A549 (cell line): ENCODE data around the gene AFG1L.

Experiments used
- CBX2 ChIP-seq: fragments of 200-600 bp; sonication (generic); IDR thresholded peaks from 2 replicates; pipeline ENCODE4 v1.6.1; 2016; ENCODE audit warnings: low read depth, mild to moderate bottlenecking, borderline replicate concordance
- CTCF ChIP-seq: fragments of >200 bp; sonication (Bioruptor Twin); formaldehyde crosslinking; IDR thresholded peaks from 3 replicates; pipeline ENCODE4 v1.5.1; 2016
- MAX ChIP-seq: IDR thresholded peaks from 2 replicates; pipeline ENCODE4 v1.6.1; 2012
- POLR2A ChIP-seq: IDR thresholded peaks from 2 replicates; pipeline ENCODE4 v1.6.1; 2012; ENCODE audit warnings: mild to moderate bottlenecking, low read length
- ZFP36 ChIP-seq: fragments of 450-650 bp; IDR thresholded peaks from 2 replicates; pipeline ENCODE4 v1.6.1; 2014; ENCODE audit warnings: borderline replicate concordance; ENCODE audit not compliant: partially characterized antibody

GRCh38 chr6:108368431-108369030, 73.7 kb downstream of the AFG1L start:
- no peak for TF ChIP-seq CTCF
- no peak for TF ChIP-seq POLR2A
- TF ChIP-seq MAX: no peak
- no peak for TF ChIP-seq CBX2
- no peak for TF ChIP-seq ZFP36
